KOPT-K1 (cell line): ENCODE measurements around the gene TENT4A.
"Not testable (repeated sequence)": the region's sequence is repeated elsewhere in the genome, so short reads cannot be mapped to it uniquely, and the experiment has no call there.

ENCODE experiments used
- H3K27ac ChIP-seq: fragments of 200-600 bp; sonication (generic); 2 replicates; pipeline ENCODE4 v1.5.1; 2016; ENCODE audit warnings: antibody characterized with exemption, mild to moderate bottlenecking, low read depth, low read length; ENCODE audit not compliant: poor library complexity, severe bottlenecking
- H3K36me3 ChIP-seq: fragments of 200-600 bp; sonication (generic); 2 replicates; pipeline ENCODE4 v1.5.1; 2017; ENCODE audit warnings: antibody characterized with exemption, mild to moderate bottlenecking, low read length, moderate library complexity; ENCODE audit not compliant: insufficient read depth
- H3K9me3 ChIP-seq: fragments of 200-600 bp; sonication (generic); 2 replicates; pipeline ENCODE4 v1.5.1; 2017; ENCODE audit warnings: antibody characterized with exemption, low read length, mild to moderate bottlenecking; ENCODE audit not compliant: insufficient read depth, poor library complexity, severe bottlenecking

TENT4A gene

GRCh38 chr5:6770826-6771607, 57.8 kb downstream of the TENT4A start:
- no peaks in the 10 kb centered on the region for H3K9me3 ChIP-seq
- no peak overlapping the region for H3K27ac ChIP-seq
- no peaks in the 10 kb centered on the region for H3K36me3 ChIP-seq

GRCh38 chr5:6772886-6773285, 59.7 kb downstream of the TENT4A start:
- Histone ChIP-seq H3K27ac (no peak overlapping the region), H3K36me3 (no peaks in the 10 kb centered on the region), H3K9me3 (no peaks in the 10 kb centered on the region)

GRCh38 chr5:6773342-6774035, 60.3 kb downstream of the TENT4A start:
- Histone ChIP-seq H3K27ac (no peak overlapping the region), H3K36me3 (no peaks in the 10 kb centered on the region), H3K9me3 (no peaks in the 10 kb centered on the region)

GRCh38 chr5:6774207-6774606, 61.0 kb downstream of the TENT4A start:
- not testable (repeated sequence) for H3K27ac ChIP-seq, H3K9me3 ChIP-seq, H3K36me3 ChIP-seq

- H3K9me3 ChIP-seq: no peaks in the 10 kb centered on the region
Measured at GRCh38 chr5:6774721-6775204, 61.5 kb downstream of the TENT4A start.

GRCh38 chr5:6775571-6775970, 62.3 kb downstream of the TENT4A start:
- Histone ChIP-seq H3K36me3 (no peaks in the 10 kb centered on the region), H3K27ac (no peak overlapping the region), H3K9me3 (no peaks in the 10 kb centered on the region)

More at GRCh38 chr5:6774721-6775204, 61.5 kb downstream of the TENT4A start:
- no peaks in the 10 kb centered on the region for H3K36me3 ChIP-seq
- no peak overlapping the region for H3K27ac ChIP-seq

- Histone ChIP-seq H3K36me3 (no peaks in the 10 kb centered on the region), H3K9me3 (no peaks in the 10 kb centered on the region), H3K27ac (no peak overlapping the region)
Measured at GRCh38 chr5:6780802-6781391, 67.7 kb downstream of the TENT4A start.

GRCh38 chr5:6781716-6782115, 68.5 kb downstream of the TENT4A start:
- Histone ChIP-seq H3K27ac (no peak overlapping the region), H3K36me3 (no peaks in the 10 kb centered on the region), H3K9me3 (no peaks in the 10 kb centered on the region)

GRCh38 chr5:6783787-6784186, 70.6 kb downstream of the TENT4A start:
- Histone ChIP-seq H3K9me3 (no peaks in the 10 kb centered on the region), H3K27ac (no peak overlapping the region), H3K36me3 (no peaks in the 10 kb centered on the region)

GRCh38 chr5:6784481-6784880, 71.2 kb downstream of the TENT4A start:
- no peaks in the 10 kb centered on the region for H3K9me3 ChIP-seq
- no peaks in the 10 kb centered on the region for H3K36me3 ChIP-seq
- H3K27ac ChIP-seq: no peak overlapping the region

- Histone ChIP-seq H3K27ac (no peak overlapping the region), H3K36me3 (no peaks in the 10 kb centered on the region), H3K9me3 (no peaks in the 10 kb centered on the region)
Measured at GRCh38 chr5:6785161-6785860, 72.1 kb downstream of the TENT4A start.

GRCh38 chr5:6785861-6786180, 72.6 kb downstream of the TENT4A start:
- no peaks in the 10 kb centered on the region for H3K36me3 ChIP-seq
- no peaks in the 10 kb centered on the region for H3K9me3 ChIP-seq
- no peak overlapping the region for H3K27ac ChIP-seq

GRCh38 chr5:6786786-6787495, 73.7 kb downstream of the TENT4A start:
- Histone ChIP-seq H3K9me3 (no peaks in the 10 kb centered on the region), H3K27ac (no peak overlapping the region), H3K36me3 (no peaks in the 10 kb centered on the region)

- Histone ChIP-seq H3K9me3 (no peaks in the 10 kb centered on the region), H3K27ac (no peak overlapping the region), H3K36me3 (no peaks in the 10 kb centered on the region)
Measured at GRCh38 chr5:6787941-6788340, 74.7 kb downstream of the TENT4A start.
